Neural cell (in vitro differentiated cells): ENCODE results near the gene TBCK.

Source experiments
- CTCF ChIP-seq: fragments of 450-650 bp; IDR thresholded peaks from 2 replicates; pipeline ENCODE4 v1.5.1; 2014; ENCODE audit warnings: antibody characterized with exemption, mild to moderate bottlenecking, moderate library complexity; ENCODE audit not compliant: poor library complexity, severe bottlenecking
- EP300 ChIP-seq: fragments of 450-650 bp; conservative IDR thresholded peaks from 2 replicates; pipeline ENCODE4 v1.6.1; 2014; ENCODE audit warnings: antibody characterized with exemption, mild to moderate bottlenecking, moderate library complexity; ENCODE audit not compliant: poor library complexity, severe bottlenecking
- EZH2 ChIP-seq: fragments of 200-600, 300-800 bp; shearing (Covaris generic), sonication (generic); IDR thresholded peaks from 2 replicates; pipeline ENCODE4 v1.6.1; 2014; ENCODE audit warnings: antibody characterized with exemption, low read length, borderline replicate concordance, mild to moderate bottlenecking; ENCODE audit not compliant: insufficient read depth, poor library complexity, severe bottlenecking
- POLR2AphosphoS5 ChIP-seq: IDR thresholded peaks from 2 replicates; pipeline ENCODE4 v1.6.1; 2012
- REST ChIP-seq: IDR thresholded peaks from 2 replicates; pipeline ENCODE4 v1.6.1; 2012; ENCODE audit warnings: borderline replicate concordance
- TAF1 ChIP-seq: IDR thresholded peaks from 2 replicates; pipeline ENCODE4 v1.6.1; 2012; ENCODE audit warnings: low read depth

DNA sequence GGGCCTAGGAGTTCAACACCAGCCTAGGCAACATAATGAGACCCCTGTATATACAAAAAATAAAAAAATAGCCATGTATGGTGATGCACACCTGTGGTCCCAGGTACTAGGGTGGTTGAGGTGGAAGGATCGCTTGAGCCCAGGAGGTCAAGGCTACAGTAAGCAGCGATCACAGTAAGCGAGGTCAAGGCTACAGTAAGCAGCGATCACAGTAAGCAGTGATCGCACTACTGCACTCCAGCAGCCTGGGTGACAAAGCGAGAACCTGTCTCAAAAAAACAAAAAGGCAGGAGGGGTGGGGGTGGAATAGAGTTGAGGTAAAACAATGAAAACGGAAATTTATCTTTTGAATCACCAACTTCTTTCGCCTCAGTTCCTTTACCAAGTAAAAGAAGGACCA is 29.4 kb downstream of the TBCK start:
- TF ChIP-seq POLR2AphosphoS5, result no peak
- TF ChIP-seq CTCF, result no peak
- TF ChIP-seq REST, result no peak
- no peak for TF ChIP-seq EZH2
- no peak for TF ChIP-seq EP300
- no peak for TF ChIP-seq TAF1
